ENCODE results near the gene TBC1D30.

Gene TBC1D30

DNA sequence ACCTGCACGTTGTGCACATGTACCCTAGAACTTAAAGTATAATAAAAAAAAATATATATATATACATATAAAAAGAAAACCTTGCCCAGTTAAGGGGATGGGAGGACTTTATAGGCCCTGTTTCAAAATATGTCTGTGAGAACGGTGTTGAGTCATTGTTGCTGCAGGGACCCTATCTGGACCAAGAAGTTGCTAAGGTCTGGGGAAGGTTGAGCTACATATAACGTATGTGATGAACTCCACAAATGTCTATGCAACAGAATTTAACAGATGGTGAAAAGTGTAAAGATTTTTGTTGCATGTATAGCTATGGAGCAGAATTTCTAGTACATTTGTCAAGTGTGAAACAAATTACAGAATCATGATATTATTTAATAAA, 59.7 kb downstream of the TBC1D30 start:
- no peak overlapping the region for H3K4me3 ChIP-seq (ENCODE audit: low read depth, low read length)
- TF ChIP-seq, protein P1, sequence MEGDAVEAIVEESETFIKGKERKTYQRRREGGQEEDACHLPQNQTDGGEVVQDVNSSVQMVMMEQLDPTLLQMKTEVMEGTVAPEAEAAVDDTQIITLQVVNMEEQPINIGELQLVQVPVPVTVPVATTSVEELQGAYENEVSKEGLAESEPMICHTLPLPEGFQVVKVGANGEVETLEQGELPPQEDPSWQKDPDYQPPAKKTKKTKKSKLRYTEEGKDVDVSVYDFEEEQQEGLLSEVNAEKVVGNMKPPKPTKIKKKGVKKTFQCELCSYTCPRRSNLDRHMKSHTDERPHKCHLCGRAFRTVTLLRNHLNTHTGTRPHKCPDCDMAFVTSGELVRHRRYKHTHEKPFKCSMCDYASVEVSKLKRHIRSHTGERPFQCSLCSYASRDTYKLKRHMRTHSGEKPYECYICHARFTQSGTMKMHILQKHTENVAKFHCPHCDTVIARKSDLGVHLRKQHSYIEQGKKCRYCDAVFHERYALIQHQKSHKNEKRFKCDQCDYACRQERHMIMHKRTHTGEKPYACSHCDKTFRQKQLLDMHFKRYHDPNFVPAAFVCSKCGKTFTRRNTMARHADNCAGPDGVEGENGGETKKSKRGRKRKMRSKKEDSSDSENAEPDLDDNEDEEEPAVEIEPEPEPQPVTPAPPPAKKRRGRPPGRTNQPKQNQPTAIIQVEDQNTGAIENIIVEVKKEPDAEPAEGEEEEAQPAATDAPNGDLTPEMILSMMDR (IDR thresholded peaks at IDR 0.05; ENCODE audit: borderline replicate concordance, insufficient read depth, low read depth, low read length) = no peak

DNA sequence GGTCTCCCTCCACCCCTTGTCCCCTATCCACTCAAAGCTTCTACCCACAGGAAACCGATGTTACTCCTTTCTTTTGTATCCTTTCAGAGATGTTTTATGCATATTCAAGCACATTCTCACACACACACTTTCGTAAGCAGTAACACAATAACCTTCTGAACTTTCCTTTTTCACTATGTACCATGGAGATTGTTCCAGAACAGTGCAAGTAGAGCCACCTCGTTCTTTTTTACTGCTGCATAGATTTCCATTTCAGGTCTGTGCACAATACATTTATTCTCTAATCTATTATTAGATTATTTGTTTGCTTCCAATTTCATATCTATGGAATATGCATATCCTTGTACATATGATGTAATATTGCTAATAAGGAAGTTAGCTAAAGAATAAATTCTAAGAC, 60.3 kb downstream of the TBC1D30 start:
- TF ChIP-seq, protein P1 (IDR thresholded peaks at IDR 0.05; ENCODE audit: borderline replicate concordance, insufficient read depth, low read depth, low read length) = no peak
- H3K4me3 ChIP-seq (ENCODE audit: low read depth, low read length) = no peak overlapping the region

DNA sequence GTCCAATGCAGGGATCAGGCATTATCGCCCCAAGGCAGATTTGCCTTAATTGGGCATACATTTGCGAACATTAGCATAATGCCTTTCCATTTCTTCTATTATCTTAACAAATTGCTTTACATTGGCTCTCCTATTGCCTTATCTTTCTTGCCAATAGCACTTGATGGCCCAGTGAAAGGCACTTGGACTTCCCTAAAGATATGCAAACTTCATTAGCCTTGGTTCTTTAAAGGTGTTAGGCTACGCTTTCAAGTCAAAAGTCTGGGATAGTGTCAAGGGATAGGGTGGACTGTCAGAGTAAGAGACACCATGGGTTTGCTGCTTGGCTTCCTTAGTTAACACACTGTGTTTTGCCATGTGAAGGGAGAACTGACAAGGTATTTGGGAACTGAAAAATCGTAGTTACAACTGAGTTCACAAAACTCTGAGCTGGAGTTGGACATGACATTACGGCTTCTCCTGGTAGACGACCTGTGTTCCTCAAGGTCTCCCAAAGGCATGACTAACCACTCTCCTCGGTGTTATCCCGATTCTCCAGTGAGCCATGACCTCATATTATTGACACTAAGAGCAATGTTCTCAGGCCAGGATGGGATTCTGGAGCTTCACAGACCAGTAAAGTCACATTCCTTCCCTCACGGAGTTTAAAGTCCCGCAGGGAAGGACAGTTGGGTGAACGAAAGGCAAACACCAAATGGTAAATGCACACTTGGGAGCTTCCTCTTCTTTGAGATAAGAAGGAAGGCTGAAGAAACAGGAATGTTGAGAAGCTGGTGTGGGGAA, 65.2 kb downstream of the TBC1D30 start:
- TF ChIP-seq, protein P1 (IDR thresholded peaks at IDR 0.05; ENCODE audit: borderline replicate concordance, insufficient read depth, low read depth, low read length) = no peak
- H3K4me3 ChIP-seq (ENCODE audit: low read depth, low read length) = no peak overlapping the region

DNA sequence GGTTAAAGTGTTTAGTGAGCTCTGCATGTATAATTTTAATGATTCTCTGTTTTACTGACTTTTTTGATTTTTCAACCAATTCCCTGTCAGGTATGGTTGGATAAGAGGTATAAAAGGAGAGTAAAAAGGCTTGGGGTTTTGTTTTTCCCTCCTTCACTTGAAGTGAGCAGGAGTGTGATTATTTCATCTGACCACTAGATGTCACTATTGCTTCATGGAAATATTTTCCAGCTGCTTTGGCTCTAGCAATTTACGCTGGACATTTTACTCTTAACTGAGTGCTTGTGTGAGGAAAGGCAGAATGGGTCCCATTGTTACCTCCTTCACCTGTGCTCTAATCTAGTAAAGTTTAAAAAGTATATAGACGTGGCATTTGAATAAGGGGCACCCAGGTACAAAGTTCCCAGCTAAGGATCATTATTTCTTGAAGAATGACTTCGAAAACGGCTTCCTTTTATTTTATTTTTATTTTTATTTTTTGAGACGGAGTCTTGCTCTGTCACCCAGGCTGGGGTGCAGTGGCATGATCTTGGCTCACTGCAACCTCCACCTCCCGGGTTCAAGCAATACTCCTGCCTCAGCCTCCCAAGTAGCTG, 66.5 kb downstream of the TBC1D30 start:
- H3K4me3 ChIP-seq (ENCODE audit: low read depth, low read length) = no peak overlapping the region
- TF ChIP-seq, protein P1 (IDR thresholded peaks at IDR 0.05; ENCODE audit: borderline replicate concordance, insufficient read depth, low read depth, low read length) = peak; percentile 45; the same call in 1 of the 2 replicates

DNA sequence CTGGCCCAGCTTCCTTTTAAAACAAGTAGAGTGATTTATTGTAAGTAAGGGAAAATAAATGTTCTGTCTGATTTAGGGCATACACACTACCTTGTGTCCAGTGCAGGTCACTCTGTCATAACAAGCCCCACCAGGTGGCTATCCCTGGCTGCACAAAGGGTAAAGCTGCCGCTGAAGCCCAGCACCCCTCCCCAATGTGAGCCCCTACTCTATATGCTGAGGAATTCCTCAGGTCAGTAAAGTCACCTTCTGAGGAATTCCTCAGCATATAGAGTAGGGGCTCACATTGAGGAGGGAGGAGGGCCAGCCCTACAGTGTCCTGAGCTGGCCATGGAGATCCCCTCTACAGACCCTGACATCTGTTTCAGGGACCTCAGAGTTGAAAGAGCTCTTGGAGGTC, 67.2 kb downstream of the TBC1D30 start:
- TF ChIP-seq, protein P1 (IDR thresholded peaks at IDR 0.05; ENCODE audit: borderline replicate concordance, insufficient read depth, low read depth, low read length) = no peak
- no peak overlapping the region for H3K4me3 ChIP-seq (ENCODE audit: low read depth, low read length)

DNA sequence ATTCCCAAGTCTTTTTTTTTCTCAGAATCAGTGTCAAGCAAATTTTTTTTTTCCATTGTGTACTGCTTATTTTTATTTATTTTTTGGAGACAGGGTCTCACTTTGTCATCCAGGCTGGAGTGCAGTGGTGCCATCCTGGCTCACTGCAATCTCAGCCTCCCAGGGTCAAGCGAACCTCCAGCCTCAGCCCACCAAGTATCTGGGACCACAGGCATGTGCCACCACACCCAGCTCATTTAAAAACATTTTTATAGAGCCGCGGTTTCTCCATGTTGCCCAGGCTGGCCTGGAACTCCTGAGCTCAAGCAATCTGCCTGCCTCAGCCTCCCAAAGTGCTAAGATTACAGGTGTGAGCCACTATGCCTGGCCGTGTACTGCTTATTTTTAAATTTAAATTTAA, 68.1 kb downstream of the TBC1D30 start:
- TF ChIP-seq, protein P1 (IDR thresholded peaks at IDR 0.05; ENCODE audit: borderline replicate concordance, insufficient read depth, low read depth, low read length) = no peak
- H3K4me3 ChIP-seq (ENCODE audit: low read depth, low read length) = no peak overlapping the region

DNA sequence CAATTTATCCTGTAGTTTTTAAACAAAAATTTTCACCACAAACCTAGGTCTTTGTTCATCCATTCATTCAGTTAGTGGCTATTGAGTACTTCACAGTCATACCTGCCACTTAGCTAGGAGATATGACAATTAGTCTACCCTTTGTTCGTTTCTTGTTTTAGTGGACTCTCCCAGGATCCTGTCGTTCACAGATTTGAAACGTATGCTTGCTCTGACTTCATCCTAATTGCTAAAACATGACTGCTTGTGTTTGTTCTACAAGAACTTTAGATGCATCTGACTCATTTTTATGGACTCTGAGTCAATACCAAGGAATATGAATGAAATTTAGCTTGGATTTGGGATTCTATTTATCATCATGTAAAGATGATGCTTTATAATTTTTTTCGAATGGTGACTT, 69.5 kb downstream of the TBC1D30 start:
- TF ChIP-seq, protein P1 (IDR thresholded peaks at IDR 0.05; ENCODE audit: borderline replicate concordance, insufficient read depth, low read depth, low read length) = no peak

More for the DNA sequence above, 69.5 kb downstream of the TBC1D30 start:
- no peak overlapping the region for H3K4me3 ChIP-seq (ENCODE audit: low read depth, low read length)
